ENCODE results near the gene BCAS4. TPM values are rescaled to one million over a fixed set of nuclear protein-coding genes. Genes with fewer than 3 reads are reported as not detected.

The BCAS4 gene
- total RNA-seq, 4 donors from 2014 or later: 6.6 to 15.7 (median 13.1) TPM

DNA sequence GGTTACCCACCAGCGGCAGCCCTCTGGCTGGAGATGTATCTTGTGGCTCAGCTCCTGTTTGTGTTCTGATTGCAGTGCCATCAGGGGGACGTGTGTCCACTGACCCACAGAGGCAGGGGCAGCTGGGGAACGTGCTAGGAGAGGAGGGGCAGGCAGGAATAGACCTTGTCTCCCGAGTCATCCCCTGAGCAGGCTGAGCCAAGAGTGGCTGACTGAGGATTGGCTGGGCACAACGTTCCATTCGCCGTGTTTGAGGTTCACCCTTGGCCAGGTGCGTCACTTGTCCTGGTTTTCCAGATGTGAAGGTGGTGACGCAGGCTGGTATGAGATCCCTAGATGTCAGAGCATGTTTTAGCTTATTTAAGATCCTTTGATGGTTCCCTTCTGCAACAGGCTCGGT, 78.7 kb downstream of the BCAS4 start:
- no peak for TF ChIP-seq POLR2A (IDR thresholded peaks at IDR 0.05)
- TF ChIP-seq, protein P1, sequence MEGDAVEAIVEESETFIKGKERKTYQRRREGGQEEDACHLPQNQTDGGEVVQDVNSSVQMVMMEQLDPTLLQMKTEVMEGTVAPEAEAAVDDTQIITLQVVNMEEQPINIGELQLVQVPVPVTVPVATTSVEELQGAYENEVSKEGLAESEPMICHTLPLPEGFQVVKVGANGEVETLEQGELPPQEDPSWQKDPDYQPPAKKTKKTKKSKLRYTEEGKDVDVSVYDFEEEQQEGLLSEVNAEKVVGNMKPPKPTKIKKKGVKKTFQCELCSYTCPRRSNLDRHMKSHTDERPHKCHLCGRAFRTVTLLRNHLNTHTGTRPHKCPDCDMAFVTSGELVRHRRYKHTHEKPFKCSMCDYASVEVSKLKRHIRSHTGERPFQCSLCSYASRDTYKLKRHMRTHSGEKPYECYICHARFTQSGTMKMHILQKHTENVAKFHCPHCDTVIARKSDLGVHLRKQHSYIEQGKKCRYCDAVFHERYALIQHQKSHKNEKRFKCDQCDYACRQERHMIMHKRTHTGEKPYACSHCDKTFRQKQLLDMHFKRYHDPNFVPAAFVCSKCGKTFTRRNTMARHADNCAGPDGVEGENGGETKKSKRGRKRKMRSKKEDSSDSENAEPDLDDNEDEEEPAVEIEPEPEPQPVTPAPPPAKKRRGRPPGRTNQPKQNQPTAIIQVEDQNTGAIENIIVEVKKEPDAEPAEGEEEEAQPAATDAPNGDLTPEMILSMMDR (IDR thresholded peaks at IDR 0.05): no peak

DNA sequence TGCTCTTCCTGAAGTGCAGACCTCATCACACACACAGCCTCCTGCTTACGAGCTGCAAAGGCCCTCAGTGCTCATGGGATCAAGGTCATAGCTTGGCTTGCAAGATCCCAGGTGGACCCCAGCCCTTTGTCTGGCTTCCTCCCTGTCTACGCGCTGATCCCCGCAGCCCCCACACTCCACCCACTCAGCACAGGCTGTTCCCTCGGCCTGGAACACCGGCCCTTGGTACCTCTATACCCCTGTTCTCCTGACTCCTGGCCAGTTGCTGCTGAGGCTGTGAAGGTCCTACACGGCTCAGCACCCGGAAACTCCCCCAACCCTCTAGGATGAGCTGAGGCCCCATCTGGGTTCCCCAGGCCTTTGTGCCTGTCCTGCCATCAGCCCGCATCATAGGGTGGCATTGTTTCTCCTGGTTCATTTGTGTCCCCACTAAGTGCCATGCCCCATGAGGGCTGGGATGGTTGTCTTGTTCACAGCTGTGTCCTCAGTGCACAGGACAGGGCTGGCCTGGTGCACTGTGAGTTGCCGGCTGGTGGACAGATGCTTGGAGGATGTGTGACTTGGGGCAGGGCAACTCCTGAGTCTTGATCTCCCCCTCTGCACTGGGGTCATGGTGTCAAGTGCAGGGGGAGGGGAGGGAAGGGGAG, 79.4 kb downstream of the BCAS4 start:
- H3K4me1 ChIP-seq: no peaks in the 10 kb centered on the region
- TF ChIP-seq, protein P1 (IDR thresholded peaks at IDR 0.05): no peak
- TF ChIP-seq POLR2A (IDR thresholded peaks at IDR 0.05): no peak
- no peaks in the 10 kb centered on the region for H3K27me3 ChIP-seq
- intact Hi-C loops (cut with DNase I): no loop called here
- H3K36me3 ChIP-seq: no peaks in the 10 kb centered on the region
- H3K27ac ChIP-seq: no peak overlapping the region
- WGBS, 2 donors: 94 to 96% methylated on average over 10 of the region's 10 CpGs
- H3K9me3 ChIP-seq: no peaks in the 10 kb centered on the region
- no peak for DNase-seq
- H3K4me3 ChIP-seq (replicated peaks in 1 of 3): no peak overlapping the region

More for the DNA sequence above, 78.7 kb downstream of the BCAS4 start:
- H3K4me3 ChIP-seq (replicated peaks in 1 of 3): no peak overlapping the region
- no peaks in the 10 kb centered on the region for H3K4me1 ChIP-seq
- no peaks in the 10 kb centered on the region for H3K27me3 ChIP-seq
- no peaks in the 10 kb centered on the region for H3K9me3 ChIP-seq
- 89 to 96% methylated on average over 7 to 10 of the region's 10 CpGs for WGBS, 2 donors
- H3K27ac ChIP-seq: no peak overlapping the region
- DNase-seq: no peak
- intact Hi-C loops (cut with DNase I): no loop called here
- H3K36me3 ChIP-seq: no peaks in the 10 kb centered on the region

DNA sequence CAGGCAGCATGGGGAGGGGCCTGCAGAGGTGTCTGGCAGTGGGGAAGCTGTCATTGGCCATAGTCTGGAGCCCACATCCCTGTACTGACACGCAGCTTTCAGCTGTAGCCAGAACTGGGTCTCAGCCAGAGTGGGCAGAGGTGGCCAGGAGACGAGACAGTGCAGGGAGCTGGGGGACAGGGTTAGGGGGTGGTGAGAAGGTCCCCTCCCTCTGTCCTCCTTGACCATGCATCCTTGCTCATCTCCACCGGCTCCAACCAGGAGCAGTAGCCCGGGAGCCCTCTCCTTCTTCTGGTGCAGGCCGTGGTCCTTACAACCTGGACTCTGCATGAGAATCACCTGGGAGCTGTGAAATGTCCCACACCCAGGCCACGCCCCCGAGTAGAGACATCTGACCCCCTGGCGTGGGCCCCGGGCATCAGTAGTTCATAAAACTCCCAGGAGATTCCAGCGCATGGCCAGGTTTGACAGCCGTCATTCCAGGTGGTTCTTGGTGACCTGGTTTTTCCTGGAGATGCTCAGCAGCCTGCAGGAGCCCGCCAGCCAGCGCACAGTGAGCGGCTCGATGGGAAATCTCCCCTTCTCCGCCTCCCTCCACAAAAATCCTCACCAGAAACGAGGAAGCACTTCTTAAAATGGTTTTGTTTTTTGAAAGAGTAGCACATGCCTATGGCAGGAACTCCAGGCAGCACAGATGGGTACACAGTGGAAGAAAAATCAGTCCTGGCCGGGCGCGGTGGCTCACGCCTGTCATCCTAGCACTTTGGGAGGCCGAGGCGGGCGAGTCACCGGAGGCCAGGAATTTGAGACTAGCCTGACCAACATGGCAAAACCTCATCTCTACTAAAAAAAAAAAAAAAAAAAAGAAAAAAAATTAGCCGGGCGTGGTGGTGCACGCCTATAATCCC, 80.2 kb downstream of the BCAS4 start:
- no peak overlapping the region for H3K4me3 ChIP-seq (replicated peaks in 1 of 3)
- no peaks in the 10 kb centered on the region for H3K4me1 ChIP-seq
- H3K36me3 ChIP-seq: no peaks in the 10 kb centered on the region
- TF ChIP-seq, protein P1 (IDR thresholded peaks at IDR 0.05): no peak
- no peak for TF ChIP-seq POLR2A (IDR thresholded peaks at IDR 0.05)
- intact Hi-C loops (cut with DNase I): no loop called here
- H3K9me3 ChIP-seq: no peaks in the 10 kb centered on the region
- H3K27ac ChIP-seq: no peak overlapping the region
- no peaks in the 10 kb centered on the region for H3K27me3 ChIP-seq
- 93 to 95% methylated on average over 26 to 27 of the region's 28 CpGs for WGBS, 2 donors
- DNase-seq: no peak

DNA sequence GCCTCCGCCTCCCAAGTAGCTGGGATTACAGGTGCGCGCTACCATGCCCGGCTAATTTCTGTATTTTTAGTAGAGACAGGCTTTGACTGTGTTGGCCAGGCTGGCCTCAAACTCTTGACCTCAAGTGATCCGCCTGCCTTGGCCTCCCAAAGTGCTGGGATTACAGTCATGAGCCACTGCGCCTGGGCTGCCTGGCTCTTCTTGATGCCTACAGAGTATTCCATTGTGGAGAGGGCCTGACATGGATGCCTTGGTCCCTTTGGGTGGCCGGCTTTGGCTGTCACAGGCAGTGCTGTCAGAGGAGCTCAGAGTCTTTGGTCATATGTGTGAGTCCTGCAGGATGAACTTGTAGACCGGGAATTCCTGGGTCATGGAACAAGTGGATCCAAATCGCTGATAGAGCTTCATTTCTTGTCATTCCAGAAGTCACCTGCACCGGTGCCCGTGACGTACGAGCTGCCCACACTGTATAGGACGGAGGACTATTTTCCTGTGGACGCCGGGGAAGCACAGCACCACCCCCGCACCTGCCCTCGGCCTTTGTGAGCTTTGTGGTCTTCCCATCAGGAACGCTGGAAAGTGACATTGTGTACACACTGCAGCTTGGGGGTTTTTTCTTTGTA, 81.3 kb downstream of the BCAS4 start:
- H3K9me3 ChIP-seq: no peaks in the 10 kb centered on the region
- TF ChIP-seq, protein P1 (IDR thresholded peaks at IDR 0.05): no peak
- TF ChIP-seq POLR2A (IDR thresholded peaks at IDR 0.05): no peak

More for the DNA sequence above, 81.3 kb downstream of the BCAS4 start:
- H3K27me3 ChIP-seq: no peaks in the 10 kb centered on the region
- H3K27ac ChIP-seq: no peak overlapping the region
- H3K4me3 ChIP-seq (replicated peaks in 1 of 3): no peak overlapping the region
- no peaks in the 10 kb centered on the region for H3K4me1 ChIP-seq
- 92 to 94% methylated on average over 18 to 19 of the region's 19 CpGs for WGBS, 2 donors
- intact Hi-C loops (cut with DNase I): no loop called here
- no peak for DNase-seq
- H3K36me3 ChIP-seq: no peaks in the 10 kb centered on the region

All from thyroid gland (tissue), 4 donors.